ENCODE results near the gene NEDD8.

NEDD8 gene

GRCh38 chr14:24194186-24194872 is 37.8 kb downstream of the NEDD8 start:
- DNase-seq = no peak

GRCh38 chr14:24192933-24193332 is 39.2 kb downstream of the NEDD8 start:
- no peak for DNase-seq

DNA sequence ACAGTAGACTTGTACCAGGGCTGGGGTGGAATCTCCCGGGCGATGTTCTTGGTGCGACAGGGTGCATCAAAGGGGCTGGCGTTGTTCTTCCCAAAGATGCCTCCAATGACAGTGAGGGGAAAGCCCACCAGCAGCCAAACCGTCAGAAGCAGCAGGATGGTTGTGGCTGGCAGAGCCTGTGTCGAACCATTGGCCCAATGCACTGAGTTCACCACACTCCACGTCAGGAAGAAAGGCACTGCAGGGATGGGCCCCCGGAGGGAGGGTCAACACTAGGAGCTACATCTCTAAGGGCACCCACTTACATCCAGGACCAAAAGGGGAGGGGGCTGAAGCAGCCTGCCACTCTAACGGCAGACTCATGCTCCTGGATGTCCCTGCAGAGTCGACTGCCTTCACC is 41.8 kb downstream of the NEDD8 start:
- DNase-seq = no peak

GRCh38 chr14:24189460-24189859 is 42.7 kb downstream of the NEDD8 start:
- no peak for DNase-seq

GRCh38 chr14:24189059-24189375 is 43.1 kb downstream of the NEDD8 start:
- DNase-seq = no peak

DNA sequence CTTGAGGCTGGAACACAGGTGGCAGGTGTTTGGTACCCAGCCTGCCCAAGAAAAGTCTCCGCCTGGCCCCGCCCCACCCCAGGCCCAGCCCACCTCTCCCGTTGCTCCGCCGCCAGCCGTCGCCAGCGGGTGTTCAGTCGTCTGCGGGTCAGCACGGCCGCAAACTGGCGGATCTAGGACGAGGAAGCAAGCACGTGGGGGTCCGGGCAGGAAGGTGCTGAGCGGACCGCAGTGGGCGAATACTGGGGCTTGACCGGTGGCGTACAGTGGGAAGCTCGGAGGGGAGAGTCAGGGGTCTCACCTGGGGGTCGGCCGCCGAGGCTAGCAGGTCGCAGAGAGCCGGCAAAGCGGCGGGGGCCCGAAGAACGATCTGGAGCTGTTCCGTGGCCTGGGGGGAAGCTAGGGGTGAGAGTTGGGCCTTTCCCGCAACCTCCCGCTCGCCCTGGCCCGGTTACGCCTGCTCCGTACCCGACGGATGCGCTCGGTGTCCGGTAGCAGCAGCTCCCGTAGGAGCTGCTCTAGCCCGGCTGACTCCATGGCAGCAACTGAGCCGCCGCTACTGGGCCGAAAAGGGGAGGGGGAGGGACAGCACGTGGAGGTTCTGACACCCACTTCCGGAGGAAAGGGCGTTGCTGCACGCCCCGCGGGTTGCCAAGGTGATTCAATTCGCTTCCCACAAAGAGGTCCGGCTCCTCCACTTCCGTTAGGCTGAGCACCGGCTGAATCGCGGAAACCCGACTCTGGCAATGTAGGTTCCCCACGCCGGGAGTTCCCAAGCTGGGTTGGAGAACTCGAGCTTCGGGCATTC is 43.7 kb downstream of the NEDD8 start, which contains the start of gene IPO4:
TSS of gene IPO4 (minus strand) at position 566 of the 808 bp plus-strand sequence. CDS start at position 537, 29 bp downstream.
- peak; percentile 92 for DNase-seq

- DNase-seq = no peak
Observed at GRCh38 chr14:24187539-24187915, 44.6 kb downstream of the NEDD8 start.

- no peak for DNase-seq
Observed at GRCh38 chr14:24186831-24187538, 45.2 kb downstream of the NEDD8 start.

DNA sequence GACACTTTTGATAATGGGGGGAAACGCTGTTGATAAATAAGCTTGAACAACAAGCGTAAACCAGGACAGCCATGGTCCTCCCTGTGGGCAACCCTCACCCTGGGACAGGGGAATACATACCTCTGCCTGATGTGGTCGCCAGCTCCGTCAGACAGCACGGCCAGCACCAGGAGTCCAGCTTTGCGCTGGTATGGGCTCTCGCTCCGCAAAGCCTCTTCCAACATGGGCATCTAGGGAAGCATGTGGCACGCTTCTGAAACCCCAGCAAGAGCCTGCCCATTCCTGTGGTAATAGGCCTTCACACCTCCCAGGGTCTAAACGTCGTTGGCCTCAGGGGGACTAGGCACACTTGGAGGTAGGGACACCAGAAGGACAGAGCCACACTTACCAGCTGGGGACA is 46.4 kb downstream of the NEDD8 start:
- DNase-seq = no peak

DNA sequence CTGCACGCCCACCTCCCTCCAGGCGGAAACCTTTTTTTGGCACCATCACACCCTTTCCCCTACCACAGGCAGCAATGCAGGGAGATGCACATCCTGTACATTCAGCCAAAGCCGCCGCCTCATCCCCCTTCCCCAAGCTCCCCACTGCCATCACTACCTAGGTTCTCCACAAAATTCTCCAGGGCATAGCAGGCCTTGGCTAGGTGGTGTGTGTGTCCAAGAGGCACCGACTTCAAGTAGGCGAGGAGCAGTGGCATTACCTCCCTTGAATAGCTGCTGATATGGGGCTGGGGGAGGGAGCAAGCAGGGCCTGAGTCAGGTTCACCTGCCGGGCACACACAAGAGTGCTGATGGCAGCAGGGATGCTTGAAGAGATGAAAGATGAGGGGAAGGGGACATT is 47.1 kb downstream of the NEDD8 start:
- DNase-seq = no peak

- no peak for DNase-seq
Observed at GRCh38 chr14:24184104-24184970, 47.8 kb downstream of the NEDD8 start.

DNA sequence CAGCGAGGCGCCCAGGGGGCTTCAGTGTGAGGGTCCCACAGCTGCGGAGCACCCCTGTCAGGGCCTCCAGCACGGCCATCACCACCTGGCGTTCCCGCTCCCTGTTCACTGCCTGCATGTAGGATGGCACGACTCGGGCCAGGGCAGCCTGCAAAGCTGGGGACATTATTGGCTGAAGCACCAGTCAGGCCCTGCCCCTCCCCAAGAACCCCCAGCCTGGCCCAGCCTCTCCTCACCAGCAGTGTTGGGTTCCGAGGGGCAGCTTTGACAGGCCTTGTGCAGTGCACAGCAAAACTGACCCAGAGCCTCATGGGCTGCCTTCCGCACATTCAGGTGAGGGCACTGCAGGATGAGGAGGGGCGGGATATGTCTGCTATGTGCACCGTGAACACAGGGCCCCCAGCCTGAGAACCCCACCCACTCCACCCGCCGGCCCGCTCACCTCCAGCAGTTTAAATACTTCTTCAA is 49.1 kb downstream of the NEDD8 start:
- DNase-seq = no peak

DNA sequence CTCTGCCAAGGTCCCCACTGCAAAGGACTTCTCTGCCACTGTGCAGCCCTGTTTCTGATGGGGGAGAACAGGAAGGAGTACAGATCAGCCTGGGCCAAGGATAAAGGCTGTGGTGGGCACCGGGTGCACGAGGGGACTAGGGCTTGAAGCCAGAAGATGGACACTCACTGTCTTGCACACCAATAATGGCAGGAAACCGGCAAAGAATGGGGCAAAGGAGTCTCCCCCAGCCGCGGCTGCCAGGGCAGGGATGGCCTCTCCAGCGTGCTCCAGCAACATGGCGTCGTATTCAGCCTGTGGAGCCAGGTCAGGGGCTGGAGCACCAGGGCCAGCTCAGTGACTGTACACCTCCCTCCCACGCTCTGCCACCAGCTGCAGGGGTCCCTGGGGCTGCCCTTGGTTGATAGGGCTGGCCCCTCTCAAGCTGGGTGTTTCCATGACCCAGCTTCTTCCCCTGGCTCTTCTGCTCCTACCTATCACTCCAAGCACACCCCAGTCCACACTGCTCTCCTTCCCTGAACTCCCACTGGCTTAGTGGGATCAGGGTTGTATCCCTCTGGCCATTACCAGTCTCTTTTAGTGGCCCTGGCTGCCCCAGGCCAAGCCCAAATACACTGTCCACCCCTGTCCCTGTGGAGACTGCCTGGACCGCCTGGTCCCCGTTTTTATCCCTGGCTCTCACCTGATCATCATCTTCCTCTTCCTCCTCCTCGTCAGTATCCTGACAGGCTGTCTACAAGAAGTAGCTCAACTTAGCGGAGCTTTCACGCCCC is 49.9 kb downstream of the NEDD8 start:
- no peak for DNase-seq

- no peak for DNase-seq
Observed at GRCh38 chr14:24181371-24182077, 50.6 kb downstream of the NEDD8 start.

- DNase-seq = no peak
Observed at GRCh38 chr14:24179961-24180796, 52.0 kb downstream of the NEDD8 start.

DNA sequence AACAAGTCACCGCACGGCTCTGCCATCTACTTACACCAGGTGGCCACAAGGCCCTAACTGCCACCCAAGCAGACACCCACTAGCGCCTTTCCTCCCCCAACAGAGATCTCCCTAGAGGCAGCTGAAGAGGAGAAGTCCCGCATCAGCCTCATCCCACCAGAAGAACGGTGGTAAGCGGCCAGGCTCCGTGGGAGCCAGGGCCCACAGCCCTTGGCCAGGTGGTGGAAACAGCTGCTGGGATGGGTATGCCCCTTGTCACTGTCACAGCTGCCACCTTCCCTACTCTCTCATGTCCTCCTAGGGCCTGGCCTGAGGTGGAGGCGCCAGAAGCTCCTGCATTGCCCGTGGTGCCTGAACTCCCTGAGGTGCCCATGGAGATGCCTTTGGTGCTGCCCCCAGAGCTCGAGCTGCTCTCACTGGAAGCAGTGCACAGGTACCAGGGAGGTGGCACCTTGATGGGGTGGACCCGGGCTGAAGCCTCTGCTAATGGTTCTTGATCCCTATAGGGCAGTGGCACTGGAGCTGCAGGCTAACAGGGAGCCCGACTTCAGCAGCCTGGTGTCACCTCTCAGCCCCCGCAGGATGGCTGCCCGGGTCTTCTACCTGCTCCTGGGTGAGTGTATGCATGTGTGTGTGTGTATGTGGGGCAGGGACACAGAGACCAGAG is 52.7 kb downstream of the NEDD8 start:
- no peak for DNase-seq

DNA sequence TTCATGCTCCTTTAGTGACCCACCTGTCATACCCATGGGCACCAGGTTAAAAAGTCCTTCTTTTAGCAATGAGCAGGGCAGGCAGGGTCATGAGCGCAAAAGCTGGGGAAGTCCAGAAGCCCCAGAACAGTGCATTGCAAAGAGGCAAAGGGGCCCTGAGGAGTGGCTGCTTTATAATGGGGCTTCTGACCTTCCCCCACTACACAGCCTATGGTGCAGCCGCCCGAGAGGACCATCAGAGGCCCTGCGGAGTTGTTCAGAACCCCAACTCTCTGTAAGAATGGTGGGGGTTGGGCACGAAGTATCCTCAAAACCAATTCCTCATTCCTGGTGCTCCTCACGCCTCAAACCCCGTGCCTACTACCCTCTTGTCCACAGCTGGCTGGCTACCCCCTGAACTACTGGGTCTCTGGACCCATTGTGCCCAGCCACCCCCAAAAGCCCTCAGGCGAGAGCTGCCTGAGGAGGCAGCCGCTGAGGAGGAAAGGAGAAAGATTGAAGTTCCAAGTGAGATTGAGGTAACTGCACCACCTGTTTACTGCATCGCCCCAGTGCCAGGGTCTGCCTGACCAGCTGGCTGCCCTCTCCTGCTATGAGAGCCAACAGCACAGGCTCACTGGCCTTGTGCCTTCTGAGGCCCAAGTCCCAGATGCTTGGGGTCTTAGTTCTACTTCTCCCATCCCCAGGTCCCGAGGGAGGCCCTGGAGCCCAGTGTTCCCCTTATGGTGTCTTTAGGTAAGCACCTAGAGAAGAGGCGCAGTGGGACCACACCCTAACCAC is 53.6 kb downstream of the NEDD8 start:
- DNase-seq = no peak

GRCh38 chr14:24177891-24178290 is 54.3 kb downstream of the NEDD8 start:
- no peak for DNase-seq
